ENCODE data around the gene ZNF639. TPM values are rescaled to one million over a fixed set of nuclear protein-coding genes. Genes with fewer than 3 reads are reported as not detected.

The ZNF639 gene
- total RNA-seq, 4 donors from 2014 or later, result 9.0 to 42.1 (median 21.9) TPM

DNA sequence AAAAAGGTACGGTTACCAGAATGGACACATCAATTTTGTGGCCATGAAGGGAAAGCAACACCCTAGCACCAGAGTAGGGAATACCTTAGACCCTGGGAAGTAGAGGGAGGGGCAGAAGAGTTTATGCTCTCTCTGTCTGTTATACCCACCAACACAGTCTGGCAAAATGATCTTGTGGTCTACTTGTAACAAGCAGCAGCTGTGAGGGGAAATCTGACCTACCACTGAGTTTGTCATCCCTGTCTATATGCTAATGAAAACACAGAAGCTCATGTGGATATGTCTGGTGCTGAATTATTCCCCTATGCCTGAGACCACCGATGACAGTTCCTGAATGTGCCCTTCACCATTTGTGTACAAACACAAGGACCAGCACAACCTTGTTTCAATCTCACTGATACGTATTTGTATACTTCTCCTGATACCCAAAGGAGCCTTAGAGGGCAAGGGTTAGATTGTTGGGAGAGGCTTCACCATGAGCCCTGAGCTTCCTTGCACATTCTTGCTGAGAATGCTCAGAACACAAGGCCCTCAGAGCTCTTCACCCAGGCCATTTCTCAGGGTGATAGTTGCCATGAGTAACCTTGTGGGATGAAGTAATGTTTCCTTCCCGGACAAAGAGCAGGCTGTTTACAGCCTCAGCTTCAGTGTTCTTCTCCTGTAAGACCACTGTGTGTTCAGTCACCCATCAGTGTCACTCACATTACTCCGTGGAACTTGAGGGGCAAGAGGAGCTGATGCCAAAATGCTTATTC is 24.7 kb upstream of the ZNF639 start:
- H3K9me3 ChIP-seq, result no peaks in the 10 kb centered on the region
- no peak overlapping the region for H3K4me3 ChIP-seq
- TF ChIP-seq POLR2A (IDR thresholded peaks at IDR 0.05), result no peak
- no peak for TF ChIP-seq CTCF (IDR thresholded peaks at IDR 0.05)
- TF ChIP-seq EP300 (IDR thresholded peaks at IDR 0.05; ENCODE audit: low read depth), result no peak
- no peak for TF ChIP-seq POLR2AphosphoS5 (IDR thresholded peaks at IDR 0.05)
- no peak for DNase-seq
- H3K27me3 ChIP-seq, result no peaks in the 10 kb centered on the region
- H3K36me3 ChIP-seq, result no peaks in the 10 kb centered on the region
- H3K27ac ChIP-seq, result no peak overlapping the region
- in situ Hi-C loops (cut with MboI; ENCODE audit: low pct_ligation_motif_present in 1 of 4, low pct_unique_long_range_greater_than_20kb in 1 of 4, low sequenced_read_pairs in 3 of 4), result no loop called here
- WGBS, 2 donors (ENCODE audit: low coverage in 1 of 2), result 69 to 73% methylated on average over 3 to 5 of the region's 5 CpGs
- H3K4me1 ChIP-seq, result no peaks in the 10 kb centered on the region
- intact Hi-C loops (cut with DNase I; ENCODE audit: low total_unique reads), result no loop called here

DNA sequence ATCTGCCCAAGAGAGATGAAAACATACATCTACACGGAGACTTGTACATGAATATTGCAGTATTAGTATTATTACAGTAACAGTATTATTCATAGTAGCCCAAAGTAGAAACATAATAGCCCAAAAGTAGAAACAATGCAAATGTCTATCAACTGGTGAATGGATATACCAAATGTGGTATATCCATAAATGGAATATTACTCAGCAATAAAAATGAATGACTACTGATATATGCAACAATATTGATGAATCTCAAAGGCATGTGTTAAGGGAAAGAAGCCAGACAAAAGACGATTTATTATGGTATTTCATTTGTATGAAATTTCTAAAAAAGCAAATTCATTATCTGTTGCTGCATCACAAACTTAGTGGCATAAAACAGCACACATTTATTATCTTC is 23.5 kb upstream of the ZNF639 start:
- Histone ChIP-seq H3K9me3 (no peaks in the 10 kb centered on the region), H3K4me1 (no peaks in the 10 kb centered on the region), H3K27me3 (no peaks in the 10 kb centered on the region), H3K4me3 (no peak overlapping the region), H3K27ac (no peak overlapping the region), H3K36me3 (no peaks in the 10 kb centered on the region)
- no peak for TF ChIP-seq EP300 (IDR thresholded peaks at IDR 0.05; ENCODE audit: low read depth)
- no peak for TF ChIP-seq CTCF (IDR thresholded peaks at IDR 0.05)
- no peak for TF ChIP-seq POLR2A (IDR thresholded peaks at IDR 0.05)
- no peak for TF ChIP-seq POLR2AphosphoS5 (IDR thresholded peaks at IDR 0.05)
- in situ Hi-C loops (cut with MboI; ENCODE audit: low pct_ligation_motif_present in 1 of 4, low pct_unique_long_range_greater_than_20kb in 1 of 4, low sequenced_read_pairs in 3 of 4) (no loop called here), intact Hi-C loops (cut with DNase I; ENCODE audit: low total_unique reads) (no loop called here)
- WGBS, 2 donors (ENCODE audit: low coverage in 1 of 2), result 88 to 90% methylated on average over 2 of the region's 2 CpGs
- no peak for DNase-seq

- intact Hi-C loops (cut with DNase I; ENCODE audit: low total_unique reads) (no loop called here), in situ Hi-C loops (cut with MboI; ENCODE audit: low pct_ligation_motif_present in 1 of 4, low pct_unique_long_range_greater_than_20kb in 1 of 4, low sequenced_read_pairs in 3 of 4) (loop anchor here in 3 of 4 donors (10.0 to 25.0 kb wide), 2 partner anchors 188 to 285 kb away; no protein-coding TSS in a partner anchor)
- 67 to 72% methylated on average over 5 of the region's 5 CpGs for WGBS, 2 donors (ENCODE audit: low coverage in 1 of 2)
- H3K36me3 ChIP-seq, result no peaks in the 10 kb centered on the region
- H3K27me3 ChIP-seq, result no peaks in the 10 kb centered on the region
- no peak overlapping the region for H3K4me3 ChIP-seq
- no peaks in the 10 kb centered on the region for H3K9me3 ChIP-seq
- H3K27ac ChIP-seq, result no peak overlapping the region
- TF ChIP-seq POLR2AphosphoS5 (IDR thresholded peaks at IDR 0.05) (no peak), CTCF (IDR thresholded peaks at IDR 0.05) (no peak), EP300 (IDR thresholded peaks at IDR 0.05; ENCODE audit: low read depth) (no peak), POLR2A (IDR thresholded peaks at IDR 0.05) (no peak)
- no peaks in the 10 kb centered on the region for H3K4me1 ChIP-seq
- DNase-seq, result no peak
Measured at GRCh38 chr3:179299999-179300613, 22.7 kb upstream of the ZNF639 start.

DNA sequence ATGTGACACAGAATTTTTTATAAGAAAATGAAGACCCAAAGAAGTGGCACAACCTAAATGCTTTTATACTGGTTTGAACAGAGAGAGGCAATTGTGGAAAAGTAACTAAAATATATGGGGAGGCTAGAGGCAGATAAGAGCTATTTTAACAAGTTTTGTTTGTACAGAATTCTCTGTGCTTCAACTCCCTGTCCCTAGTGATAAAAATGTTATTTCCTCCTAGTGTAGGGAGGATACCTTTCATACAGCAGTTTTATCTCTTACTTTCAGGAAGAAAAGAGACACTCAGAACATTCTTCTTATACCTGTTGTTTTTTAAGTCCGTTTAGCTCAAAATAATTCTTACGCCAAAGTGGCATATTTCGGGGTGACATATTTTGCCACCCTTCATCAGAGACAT is 21.2 kb upstream of the ZNF639 start:
- no peaks in the 10 kb centered on the region for H3K36me3 ChIP-seq
- WGBS, 2 donors (ENCODE audit: low coverage in 1 of 2), result 65 to 92% methylated on average over 2 to 3 of the region's 3 CpGs
- H3K4me3 ChIP-seq, result no peak overlapping the region
- in situ Hi-C loops (cut with MboI; ENCODE audit: low pct_ligation_motif_present in 1 of 4, low pct_unique_long_range_greater_than_20kb in 1 of 4, low sequenced_read_pairs in 3 of 4), result loop anchor here in 3 of 4 donors (10.0 to 25.0 kb wide), 2 partner anchors 189 to 287 kb away; no protein-coding TSS in a partner anchor
- H3K9me3 ChIP-seq, result no peaks in the 10 kb centered on the region
- intact Hi-C loops (cut with DNase I; ENCODE audit: low total_unique reads), result no loop called here
- DNase-seq, result no peak
- H3K27ac ChIP-seq, result no peak overlapping the region
- TF ChIP-seq POLR2AphosphoS5 (IDR thresholded peaks at IDR 0.05) (no peak), EP300 (IDR thresholded peaks at IDR 0.05; ENCODE audit: low read depth) (no peak), POLR2A (IDR thresholded peaks at IDR 0.05) (no peak), CTCF (IDR thresholded peaks at IDR 0.05) (no peak)
- H3K4me1 ChIP-seq, result no peaks in the 10 kb centered on the region
- H3K27me3 ChIP-seq, result no peaks in the 10 kb centered on the region
